Mesothelial cell of epicardium (in vitro differentiated cells): ENCODE results near the gene AKIRIN2. TPM values are rescaled to one million over a fixed set of nuclear protein-coding genes. Genes with fewer than 3 reads are reported as not detected.
"Not testable (repeated sequence)": the region's sequence is repeated elsewhere in the genome, so short reads cannot be mapped to it uniquely, and the experiment has no call there.

Experiments used
- DNase-seq, 2 experiments: peaks; one replicate each; pipeline ENCODE4 v3.0.0; 2021; ENCODE audit warnings: low spot score in 2 of 2; ENCODE audit not compliant: unreplicated experiment in 2 of 2
- H3K27ac Mint-ChIP-seq: 2 replicates; pipeline ENCODE4 v1.8.0; 2021; ENCODE audit warnings: mixed read lengths
- H3K27me3 Mint-ChIP-seq: 2 replicates; pipeline ENCODE4 v1.8.0; 2021; ENCODE audit warnings: low read depth, mixed read lengths
- H3K36me3 Mint-ChIP-seq: 2 replicates; pipeline ENCODE4 v1.8.0; 2021; ENCODE audit warnings: mixed read lengths
- H3K4me1 Mint-ChIP-seq: 2 replicates; pipeline ENCODE4 v1.8.0; 2021; ENCODE audit warnings: mixed read lengths
- H3K4me3 Mint-ChIP-seq: 2 replicates; pipeline ENCODE4 v1.8.0; 2021; ENCODE audit warnings: mild to moderate bottlenecking, moderate library complexity, mixed read lengths
- H3K9me3 Mint-ChIP-seq: 2 replicates; pipeline ENCODE4 v1.8.0; 2021; ENCODE audit warnings: mixed read lengths
- CTCF ChIP-seq: fragments of 200-600 bp; sonication (generic); IDR thresholded peaks from one replicate; pipeline ENCODE4 v1.5.0; 2021; ENCODE audit warnings: antibody characterized with exemption; ENCODE audit not compliant: unreplicated experiment
- total RNA-seq: library from RNA; stranded (reverse); gene quantifications from 3 replicates; pipeline ENCODE4 v1.2.1, GENCODE V29; 2021

Gene AKIRIN2
- total RNA-seq, 1 donor from 2014 or later, result 88.1 TPM

GRCh38 chr6:87692086-87692485, 9.9 kb downstream of the AKIRIN2 start:
- Mint-ChIP-seq H3K9me3 (no peaks in the 10 kb centered on the region), H3K36me3 (no peaks in the 10 kb centered on the region), H3K4me3 (no peak overlapping the region), H3K27ac (no peak overlapping the region), H3K27me3 (no peaks in the 10 kb centered on the region), H3K4me1 (peaks cover 50% of the 10 kb centered on the region)
- no peak for DNase-seq
- TF ChIP-seq CTCF, result no peak

GRCh38 chr6:87690441-87690840, 11.6 kb downstream of the AKIRIN2 start:
- H3K4me1 Mint-ChIP-seq, result peaks cover 43% of the 10 kb centered on the region
- no peak for TF ChIP-seq CTCF
- no peak overlapping the region for H3K27ac Mint-ChIP-seq

GRCh38 chr6:87687893-87688292, 14.1 kb downstream of the AKIRIN2 start:
- not testable (repeated sequence) for DNase-seq, H3K36me3 Mint-ChIP-seq, H3K9me3 Mint-ChIP-seq, H3K27me3 Mint-ChIP-seq, H3K27ac Mint-ChIP-seq, H3K4me3 Mint-ChIP-seq
- peaks cover 40% of the 10 kb centered on the region for H3K4me1 Mint-ChIP-seq

More at GRCh38 chr6:87690441-87690840, 11.6 kb downstream of the AKIRIN2 start:
- no peak for DNase-seq
- H3K36me3 Mint-ChIP-seq, result peaks cover 7% of the 10 kb centered on the region
- H3K9me3 Mint-ChIP-seq, result no peaks in the 10 kb centered on the region
- no peak overlapping the region for H3K4me3 Mint-ChIP-seq
- no peaks in the 10 kb centered on the region for H3K27me3 Mint-ChIP-seq

- no peaks in the 10 kb centered on the region for H3K9me3 Mint-ChIP-seq
- no peak for DNase-seq
- H3K36me3 Mint-ChIP-seq, result peaks cover 10% of the 10 kb centered on the region
- H3K4me1 Mint-ChIP-seq, result peaks cover 42% of the 10 kb centered on the region
- TF ChIP-seq CTCF, result no peak
- H3K27me3 Mint-ChIP-seq, result no peaks in the 10 kb centered on the region
- no peak overlapping the region for H3K4me3 Mint-ChIP-seq
- H3K27ac Mint-ChIP-seq, result peak overlapping the region; percentile 39
Measured at GRCh38 chr6:87687296-87687695, 14.7 kb downstream of the AKIRIN2 start.

- not testable (repeated sequence) for H3K27me3 Mint-ChIP-seq, H3K9me3 Mint-ChIP-seq, H3K4me3 Mint-ChIP-seq, DNase-seq
- peaks cover 42% of the 10 kb centered on the region for H3K4me1 Mint-ChIP-seq
- H3K27ac Mint-ChIP-seq, result peak overlapping the region; percentile 39
- H3K36me3 Mint-ChIP-seq, result peaks cover 11% of the 10 kb centered on the region
Measured at GRCh38 chr6:87686636-87687205, 15.3 kb downstream of the AKIRIN2 start.

GRCh38 chr6:87684895-87685654, 17.0 kb downstream of the AKIRIN2 start:
- DNase-seq, result no peak
- H3K4me1 Mint-ChIP-seq, result peaks cover 37% of the 10 kb centered on the region
- peaks cover 15% of the 10 kb centered on the region for H3K36me3 Mint-ChIP-seq
- H3K27me3 Mint-ChIP-seq, result no peaks in the 10 kb centered on the region
- H3K9me3 Mint-ChIP-seq, result no peaks in the 10 kb centered on the region
- no peak overlapping the region for H3K27ac Mint-ChIP-seq
- no peak for TF ChIP-seq CTCF
- H3K4me3 Mint-ChIP-seq, result no peak overlapping the region
